NCI-H187 (cell line): ENCODE measurements around the gene FALEC.
"Not testable (repeated sequence)": the region's sequence is repeated elsewhere in the genome, so short reads cannot be mapped to it uniquely, and the experiment has no call there.

Experiments used
- DNase-seq, 2 experiments: peaks; one replicate each; lab custom pipeline; 2025; lab: John Stamatoyannopoulos, UW

Gene FALEC

GRCh38 chr1:150558761-150559655, 43.5 kb downstream of the FALEC start:
- DNase-seq, result no peak

- DNase-seq, result no peak
Measured at GRCh38 chr1:150559656-150560010, 44.1 kb downstream of the FALEC start.

DNA sequence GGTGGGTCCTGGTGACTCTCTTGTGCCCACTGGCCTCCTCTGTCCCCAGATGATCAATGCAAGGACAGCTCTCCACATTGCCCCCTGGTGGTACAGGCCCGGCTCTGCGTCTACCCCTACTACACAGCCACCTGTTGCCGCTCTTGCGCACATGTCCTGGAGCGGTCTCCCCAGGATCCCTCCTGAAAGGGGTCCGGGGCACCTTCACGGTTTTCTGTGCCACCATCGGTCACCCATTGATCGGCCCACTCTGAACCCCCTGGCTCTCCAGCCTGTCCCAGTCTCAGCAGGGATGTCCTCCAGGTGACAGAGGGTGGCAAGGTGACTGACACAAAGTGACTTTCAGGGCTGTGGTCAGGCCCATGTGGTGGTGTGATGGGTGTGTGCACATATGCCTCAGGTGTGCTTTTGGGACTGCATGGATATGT, 44.5 kb downstream of the FALEC start:
- DNase-seq, result peak; percentile 24 to 45

DNA sequence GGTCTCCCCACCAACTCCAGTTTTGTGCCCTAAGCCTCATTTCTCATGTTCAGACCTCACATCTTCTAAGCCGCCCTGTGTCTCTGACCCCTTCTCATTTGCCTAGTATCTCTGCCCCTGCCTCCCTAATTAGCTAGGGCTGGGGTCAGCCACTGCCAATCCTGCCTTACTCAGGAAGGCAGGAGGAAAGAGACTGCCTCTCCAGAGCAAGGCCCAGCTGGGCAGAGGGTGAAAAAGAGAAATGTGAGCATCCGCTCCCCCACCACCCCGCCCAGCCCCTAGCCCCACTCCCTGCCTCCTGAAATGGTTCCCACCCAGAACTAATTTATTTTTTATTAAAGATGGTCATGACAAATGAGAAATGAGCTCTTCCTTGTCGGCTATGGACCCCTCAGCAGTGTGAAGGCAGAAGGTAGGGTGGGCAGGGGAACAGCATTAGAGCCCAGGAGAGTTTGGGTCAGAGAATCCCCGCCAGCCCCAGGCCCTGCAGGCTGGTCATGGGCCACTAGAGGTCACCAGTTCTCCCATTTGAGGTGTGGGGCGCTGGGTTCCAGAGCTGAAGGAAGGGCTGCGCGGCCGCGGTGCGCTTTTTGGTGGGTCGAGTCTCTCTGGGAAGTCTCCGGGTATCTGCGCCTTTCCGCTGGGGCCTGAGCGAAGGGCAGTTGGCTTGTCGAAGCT, 45.2 kb downstream of the FALEC start:
- peak; percentile 66 to 79 for DNase-seq

GRCh38 chr1:150561254-150561973, 45.9 kb downstream of the FALEC start:
- DNase-seq, result peak in 1 of 2 experiments; percentile 79

DNA sequence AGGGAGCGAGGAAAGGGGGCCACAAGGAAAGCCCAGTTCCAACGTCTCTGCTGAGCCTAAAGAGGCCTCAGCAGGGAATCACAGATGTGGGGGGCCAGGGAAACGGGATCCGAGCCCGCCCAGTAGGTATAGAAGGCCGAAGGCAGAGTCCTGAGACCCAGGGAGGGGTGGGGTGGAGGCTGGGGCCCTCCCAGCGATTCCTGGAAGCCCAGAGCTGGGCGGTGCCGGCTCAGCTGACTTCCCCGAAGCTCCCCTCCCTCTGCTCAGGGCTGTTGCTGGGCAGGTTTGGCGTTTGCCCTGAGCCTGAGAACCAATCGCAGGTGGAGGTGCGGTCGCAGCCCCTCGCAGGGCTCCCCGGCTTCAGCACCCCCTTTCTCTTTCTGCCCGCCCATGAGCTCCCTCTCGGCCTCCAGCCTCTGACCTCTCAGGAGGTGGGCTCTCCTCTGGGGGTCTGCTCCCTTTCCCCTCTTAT, 46.5 kb downstream of the FALEC start:
- peak; percentile 39 to 58 for DNase-seq

DNA sequence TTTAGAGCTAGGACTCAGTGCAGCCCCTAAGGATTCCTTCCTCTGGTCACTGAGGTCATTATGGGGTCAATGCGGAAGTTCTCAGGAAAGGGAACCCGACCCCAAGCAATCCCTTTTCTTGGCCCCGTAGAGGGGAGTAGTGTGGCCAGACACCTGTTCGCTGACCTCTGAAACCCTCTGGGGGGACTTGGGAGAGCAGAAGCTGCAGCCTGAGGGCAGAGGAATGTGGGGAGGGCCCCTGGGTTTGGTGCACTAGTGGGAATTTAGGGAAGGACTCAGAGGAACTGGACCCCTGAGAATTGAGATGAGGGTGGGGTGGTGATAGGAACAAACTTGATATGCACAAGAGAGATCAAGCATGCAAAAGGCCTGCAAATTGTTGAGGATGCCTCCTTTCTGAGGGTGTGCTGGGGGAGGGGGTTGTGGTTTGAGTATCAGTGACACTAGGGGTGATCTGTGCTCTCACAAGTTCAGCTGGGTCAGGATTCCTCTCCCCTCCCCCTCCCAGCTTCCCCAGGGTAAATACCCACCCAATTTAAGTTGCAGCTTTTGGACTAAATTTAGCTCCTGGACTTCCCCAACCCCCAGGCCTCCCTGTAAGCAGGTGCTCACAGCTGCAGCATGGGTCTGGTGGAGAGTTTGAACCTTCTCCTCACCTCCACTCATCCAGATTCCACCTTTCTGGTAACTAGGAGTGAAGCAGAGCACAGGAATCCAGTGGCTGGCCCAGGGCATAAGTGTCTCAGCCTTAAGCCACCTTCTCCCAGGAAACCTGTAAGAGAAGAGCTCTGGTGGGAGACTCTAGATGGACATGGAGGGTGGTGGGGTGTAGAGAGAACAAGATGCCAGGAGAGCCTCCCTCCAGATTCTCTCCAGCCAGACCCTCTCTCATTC, 47.1 kb downstream of the FALEC start:
- DNase-seq, result no peak

GRCh38 chr1:150563340-150564038, 47.9 kb downstream of the FALEC start:
- DNase-seq, result no peak

- no peak for DNase-seq
Measured at GRCh38 chr1:150564051-150564991, 48.8 kb downstream of the FALEC start.

- DNase-seq, result not testable (repeated sequence)
Measured at GRCh38 chr1:150565240-150565991, 49.9 kb downstream of the FALEC start.

DNA sequence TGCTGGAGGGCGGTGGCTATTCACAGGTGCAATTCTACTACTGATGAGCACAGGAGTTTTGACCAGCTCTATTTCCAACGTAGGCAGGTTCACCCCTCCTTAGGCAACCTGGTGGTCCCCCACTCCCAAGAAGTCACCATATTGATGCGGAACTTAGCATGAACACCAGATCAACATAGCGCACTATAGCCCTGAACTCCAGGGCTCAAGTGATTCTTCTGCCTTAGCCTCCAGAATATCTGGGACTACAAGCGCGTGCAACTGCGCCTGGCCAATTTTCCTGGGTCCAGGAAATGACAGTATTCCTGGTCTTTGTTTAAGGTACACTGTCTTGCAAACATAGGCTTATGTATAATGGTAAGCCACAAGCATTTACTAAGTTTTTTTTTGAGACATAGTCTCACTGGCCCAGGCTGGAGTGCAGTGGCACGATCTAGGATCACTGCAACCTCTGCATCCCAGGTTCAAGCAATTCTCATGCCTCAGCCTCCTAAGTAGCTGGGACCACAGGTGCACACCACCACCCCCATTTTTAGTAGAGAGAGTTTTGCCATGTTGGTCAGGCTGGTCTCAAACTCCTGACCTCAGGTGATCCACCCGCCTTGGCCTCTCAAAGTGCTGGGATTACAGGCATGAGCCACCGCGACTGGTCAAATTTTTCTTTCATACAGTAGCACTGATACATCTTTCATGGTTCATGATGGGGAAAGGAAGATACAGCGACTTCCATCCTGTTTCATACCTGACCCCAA, 51.2 kb downstream of the FALEC start:
- no peak for DNase-seq

DNA sequence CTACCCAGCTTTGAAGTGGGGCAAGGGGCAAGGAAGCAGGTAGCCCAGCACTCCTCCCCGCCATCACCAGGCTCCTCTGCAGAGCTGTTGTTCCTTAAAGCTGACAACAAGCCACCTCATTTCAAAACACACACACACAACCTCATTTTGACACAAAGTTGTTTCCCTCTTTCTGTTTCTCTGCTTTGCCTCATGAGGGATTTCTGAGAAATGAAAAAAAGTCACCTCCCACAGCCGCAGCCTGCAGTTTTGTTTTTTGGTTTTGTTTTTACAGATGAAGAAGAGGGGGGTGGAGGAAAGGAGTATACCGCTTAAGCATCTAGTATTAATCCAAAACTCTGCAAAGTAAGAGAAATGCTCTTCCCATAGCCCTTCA, 51.8 kb downstream of the FALEC start:
- DNase-seq, result no peak

DNA sequence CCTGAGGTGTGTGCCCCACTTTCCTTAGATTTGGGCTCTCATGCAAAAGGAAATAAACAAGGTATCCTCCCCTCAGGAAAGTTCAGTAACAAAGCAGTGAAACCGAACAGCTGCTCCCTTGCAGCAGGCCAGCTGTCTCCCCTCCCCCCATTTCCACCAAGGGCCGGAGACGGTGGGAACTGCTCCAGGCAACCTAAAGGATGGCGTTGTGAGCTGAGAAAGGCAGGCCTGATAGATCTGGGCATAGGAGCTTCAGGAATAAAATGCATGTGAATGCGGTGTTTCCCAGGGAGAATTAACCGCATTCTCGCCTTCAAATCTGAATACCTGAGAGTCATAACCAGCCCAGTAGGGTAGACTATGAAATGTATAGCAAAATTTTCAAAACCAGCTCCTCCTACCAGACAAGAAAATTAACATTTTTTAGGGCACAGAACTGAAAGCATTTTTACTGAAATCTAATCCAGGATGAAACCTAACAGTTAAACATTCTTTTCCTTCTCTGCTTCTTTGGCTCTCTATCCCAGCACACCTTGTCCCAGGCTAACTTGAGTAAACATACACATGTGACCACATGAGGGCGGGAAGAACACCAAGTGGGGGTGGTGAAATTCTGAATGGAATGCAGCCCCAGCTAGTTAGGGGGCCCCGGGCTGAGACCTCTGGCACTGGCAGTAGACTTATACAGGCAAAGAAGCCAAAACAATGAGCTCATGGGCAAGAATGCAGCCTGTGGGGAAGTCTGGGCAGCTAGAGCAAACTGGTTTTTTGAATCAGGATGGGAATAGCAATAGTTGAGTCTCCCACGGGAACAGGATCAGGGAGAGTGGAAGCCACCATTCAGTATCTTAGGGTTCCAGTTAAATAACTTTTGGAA, 52.4 kb downstream of the FALEC start:
- no peak for DNase-seq

DNA sequence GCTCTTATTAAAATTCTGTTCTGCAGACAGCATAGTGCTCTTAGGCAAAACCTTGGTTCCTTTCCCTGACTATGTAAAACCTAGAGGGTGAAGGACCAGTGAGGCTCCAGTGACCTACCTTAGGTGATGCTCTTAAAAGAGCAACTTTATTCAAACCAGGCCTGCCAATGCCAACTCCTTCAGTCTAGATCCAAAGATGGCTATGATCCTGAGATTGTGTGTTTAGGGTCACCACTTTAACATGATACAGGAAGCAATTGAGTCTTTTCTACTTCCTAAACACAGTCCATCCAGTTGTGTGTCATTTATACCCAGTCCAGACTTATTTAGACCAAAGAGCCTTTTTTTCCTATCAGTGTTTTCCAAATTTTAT, 53.0 kb downstream of the FALEC start:
- DNase-seq, result no peak

- no peak for DNase-seq
Measured at GRCh38 chr1:150572918-150573647, 57.5 kb downstream of the FALEC start.

DNA sequence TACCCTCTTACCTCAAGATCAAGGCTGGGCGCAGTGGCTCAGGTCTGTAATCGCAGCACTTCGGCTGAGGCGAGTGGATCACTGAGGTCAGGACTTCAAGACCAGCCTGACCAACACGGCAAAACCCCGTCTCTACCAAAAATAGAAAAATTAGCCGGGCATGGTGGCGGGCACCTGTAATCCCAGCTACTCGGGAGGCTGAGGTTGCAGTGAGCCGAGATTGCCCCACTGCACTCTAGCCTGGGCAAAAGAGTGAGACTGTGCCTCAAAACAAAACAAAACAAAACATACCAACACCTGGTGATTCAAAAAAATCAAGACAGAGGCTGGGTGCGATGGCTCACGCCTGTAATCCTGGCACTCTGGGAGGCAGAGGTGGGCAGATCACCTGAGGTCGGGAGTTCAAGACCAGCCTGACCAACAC, 58.1 kb downstream of the FALEC start:
- not testable (repeated sequence) for DNase-seq
